GM10847 (cell line): ENCODE measurements around the gene ZNF780B.

Source experiments
- POLR2A ChIP-seq: IDR thresholded peaks from 2 replicates; pipeline ENCODE4 v1.6.1; 2011; ENCODE audit not compliant: insufficient read length; ENCODE audit errors: extremely low read depth

The ZNF780B gene

DNA sequence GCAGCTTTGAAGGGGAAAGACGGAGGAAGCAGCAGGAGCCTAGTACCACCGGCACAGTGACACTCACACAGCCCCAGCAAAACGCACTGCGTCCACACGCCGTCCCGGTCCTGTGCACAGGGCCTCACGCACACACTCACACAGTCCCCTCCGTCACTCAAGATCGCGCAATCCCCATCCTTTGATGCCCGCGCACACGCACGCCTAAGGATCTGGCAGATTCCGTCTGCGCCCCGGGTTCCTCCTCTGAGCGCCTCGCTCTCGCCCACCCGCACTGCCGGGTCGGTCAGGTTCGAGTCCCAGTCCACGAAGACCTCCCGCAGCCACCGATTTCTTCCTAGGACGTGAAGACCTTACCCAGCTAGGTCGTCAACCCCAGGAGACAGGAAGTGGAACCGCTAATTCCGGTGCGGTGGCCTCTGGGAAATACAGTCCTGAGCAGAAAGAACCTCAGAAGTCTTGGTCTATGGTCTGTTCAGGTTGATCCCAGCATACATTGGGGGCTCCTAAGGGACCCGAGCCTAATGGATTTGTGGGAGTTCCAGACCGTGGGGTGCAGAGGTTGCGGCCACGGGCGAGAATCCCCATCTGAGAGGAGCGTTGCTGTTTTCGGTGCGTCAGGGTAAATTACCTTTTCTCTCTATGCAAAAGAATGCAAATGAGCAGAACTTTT lies at the start of gene ZNF780B:
Gene ZNF780B (minus strand): TSS at position 400 of the 673 bp plus-strand sequence. CDS start 5,899 bp downstream, outside the sequence.
- TF ChIP-seq POLR2A, result peak; percentile 53

DNA sequence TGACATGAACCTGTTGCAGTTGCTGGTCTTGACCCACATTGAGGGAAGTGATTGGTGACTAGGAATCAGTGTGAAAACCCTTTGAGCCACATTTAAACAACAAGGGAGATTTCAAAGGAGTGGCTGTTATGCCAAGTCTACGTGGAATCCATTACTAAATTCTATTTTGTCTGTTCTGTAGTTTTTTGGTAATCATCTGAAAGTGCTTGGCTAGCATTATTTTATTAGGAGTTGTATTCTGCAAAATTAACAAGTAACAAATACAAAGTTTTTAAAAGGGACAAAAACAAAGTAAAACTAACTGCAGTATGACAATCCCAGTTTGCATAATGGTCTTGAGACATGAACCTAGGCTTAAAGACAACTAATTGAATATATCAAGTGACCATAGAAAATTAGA lies 48.7 kb upstream of the ZNF780B start:
- TF ChIP-seq POLR2A, result no peak

DNA sequence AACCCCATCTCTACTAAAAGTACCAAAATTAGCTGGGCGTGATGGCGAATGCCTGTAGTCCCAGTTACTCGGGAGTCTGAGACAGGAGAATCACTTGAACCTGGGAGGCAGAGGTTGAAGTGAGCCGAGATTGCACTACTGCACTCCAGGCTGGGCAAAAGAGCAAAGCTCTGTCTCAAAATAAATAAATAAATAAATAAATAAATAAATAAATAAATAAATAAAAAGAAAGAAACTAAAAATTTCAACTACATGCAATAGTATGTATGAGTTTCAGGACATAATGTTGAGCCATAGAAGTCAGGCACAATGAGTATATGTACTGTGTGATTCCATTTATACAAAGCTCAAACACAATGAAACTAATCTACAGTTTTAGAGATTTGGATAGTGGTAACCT lies 47.6 kb upstream of the ZNF780B start:
- no peak for TF ChIP-seq POLR2A

DNA sequence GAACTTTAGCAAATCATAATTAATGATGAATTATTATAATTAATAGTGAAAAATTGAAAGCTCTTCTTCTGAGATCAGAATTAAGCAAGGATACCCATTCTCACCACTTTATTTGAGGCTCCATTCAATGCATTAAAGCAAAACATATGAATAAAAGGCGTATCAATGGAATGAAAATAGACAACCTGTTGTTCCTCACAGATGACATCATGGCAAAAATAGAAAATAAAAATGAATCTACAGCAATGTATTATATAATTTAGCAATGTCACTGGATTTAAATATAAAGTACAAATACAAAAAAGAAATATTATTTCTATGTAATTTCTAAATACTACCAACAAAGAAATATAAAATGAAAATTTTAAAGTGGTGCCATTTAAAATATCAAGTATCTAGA lies 45.8 kb upstream of the ZNF780B start:
- no peak for TF ChIP-seq POLR2A

DNA sequence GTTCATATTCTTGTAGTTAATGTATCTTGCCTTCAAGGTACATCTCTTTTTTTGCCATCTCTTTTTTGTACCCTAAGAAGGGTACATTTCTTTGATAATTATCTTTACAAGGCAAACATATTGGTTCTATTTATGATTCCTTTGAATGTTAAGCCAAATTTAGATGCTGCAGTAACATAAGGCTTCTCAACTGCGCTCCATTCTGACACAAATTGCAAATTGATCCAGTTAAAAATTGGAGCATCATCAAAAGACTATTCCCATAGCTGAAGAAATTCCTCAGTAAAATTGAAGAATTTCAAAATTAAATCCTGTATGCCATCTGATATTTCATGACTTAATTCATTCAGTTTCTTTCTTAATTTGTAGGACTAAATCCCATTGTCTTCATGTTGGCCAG lies 37.4 kb upstream of the ZNF780B start:
- TF ChIP-seq POLR2A, result no peak

DNA sequence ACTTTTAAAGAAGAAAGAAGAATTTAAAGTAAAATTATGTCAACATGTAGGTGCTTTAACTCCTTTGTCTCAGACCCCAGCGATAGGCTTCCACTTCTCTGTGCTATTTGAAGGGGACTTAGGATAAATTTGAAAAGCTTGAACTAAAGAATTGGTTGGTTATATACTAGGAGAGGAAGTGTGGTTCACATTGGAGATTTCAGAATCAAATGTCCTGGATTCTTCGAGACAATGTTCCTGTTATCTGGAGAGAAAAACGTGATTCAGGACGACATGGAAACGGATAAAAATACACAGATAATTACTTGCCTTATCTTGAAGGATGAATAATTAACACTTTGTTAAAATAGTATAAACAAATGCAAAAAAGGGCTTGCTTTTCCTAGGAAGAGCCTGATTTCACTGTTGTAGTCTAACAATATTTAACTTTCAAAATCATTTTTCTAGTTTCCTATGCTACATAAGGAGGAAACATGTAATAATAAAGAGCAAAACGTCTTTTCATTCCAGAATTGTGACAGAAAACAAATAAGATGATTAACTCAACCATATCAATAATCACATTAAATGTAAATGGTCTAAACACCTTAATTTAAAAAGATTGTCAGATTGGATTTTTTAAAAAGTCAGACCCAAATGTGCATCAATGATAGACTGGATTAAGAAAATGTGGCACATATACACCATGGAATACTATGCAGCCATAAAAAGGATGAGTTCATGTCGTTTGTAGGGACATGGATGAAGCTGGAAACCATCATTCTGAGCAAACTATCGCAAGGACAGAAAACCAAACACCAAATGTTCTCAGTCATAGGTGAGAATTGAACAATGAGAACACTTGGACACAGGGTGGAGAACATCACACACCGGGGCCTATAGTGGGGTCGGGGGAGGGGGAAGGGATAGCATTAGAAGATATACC lies 35.4 kb upstream of the ZNF780B start:
- no peak for TF ChIP-seq POLR2A

DNA sequence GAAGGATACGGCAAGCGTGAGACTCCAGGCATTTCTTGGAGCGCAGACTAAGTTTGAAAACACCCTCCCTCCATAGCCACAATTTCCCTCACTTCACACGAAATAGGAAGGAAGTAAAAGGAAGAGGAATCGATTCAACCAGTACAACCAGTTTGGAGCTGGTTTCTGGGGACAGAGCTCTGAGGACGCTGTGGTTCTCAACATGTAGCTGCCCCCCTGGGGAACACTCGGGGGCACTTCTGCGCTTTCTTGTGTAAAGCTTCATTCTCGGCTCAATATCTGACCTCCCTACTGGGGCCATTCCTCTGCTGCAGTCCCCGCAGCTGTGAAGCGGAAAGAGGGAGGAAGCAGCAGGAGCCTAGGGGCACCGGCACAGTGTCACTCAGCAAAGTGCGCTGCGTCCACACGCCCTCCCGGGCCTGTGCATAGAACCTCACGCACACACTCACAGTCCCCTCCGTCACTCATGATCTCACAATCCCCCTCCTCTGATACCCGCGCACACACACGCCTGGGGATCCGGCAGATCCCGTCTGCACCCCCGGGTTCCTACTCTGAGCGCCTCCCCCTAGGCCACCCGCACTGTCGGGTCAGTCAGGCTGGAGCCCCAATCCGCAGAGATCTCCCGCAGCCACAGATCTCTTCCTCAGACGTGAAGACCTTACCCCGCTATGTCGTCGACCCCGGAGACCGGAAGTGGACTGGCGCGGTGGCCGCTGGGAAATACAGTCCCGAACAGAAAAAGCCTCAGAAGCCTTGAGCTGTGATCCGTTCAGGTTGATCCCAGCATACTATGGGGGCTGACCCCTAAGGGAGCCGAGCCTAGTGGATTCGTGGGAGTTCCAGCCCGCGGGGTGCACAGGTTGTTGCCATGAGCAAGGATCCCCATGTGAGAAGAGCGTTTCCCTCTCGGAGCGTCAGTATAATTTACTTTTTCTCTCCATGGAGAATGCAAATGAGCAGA lies 34.5 kb upstream of the ZNF780B start, which contains the start of gene ZNF780A:
Gene ZNF780A (minus strand): TSS at position 703 of the 964 bp plus-strand sequence. CDS start 6,190 bp downstream, outside the sequence.
- TF ChIP-seq POLR2A, result peak; percentile 46

DNA sequence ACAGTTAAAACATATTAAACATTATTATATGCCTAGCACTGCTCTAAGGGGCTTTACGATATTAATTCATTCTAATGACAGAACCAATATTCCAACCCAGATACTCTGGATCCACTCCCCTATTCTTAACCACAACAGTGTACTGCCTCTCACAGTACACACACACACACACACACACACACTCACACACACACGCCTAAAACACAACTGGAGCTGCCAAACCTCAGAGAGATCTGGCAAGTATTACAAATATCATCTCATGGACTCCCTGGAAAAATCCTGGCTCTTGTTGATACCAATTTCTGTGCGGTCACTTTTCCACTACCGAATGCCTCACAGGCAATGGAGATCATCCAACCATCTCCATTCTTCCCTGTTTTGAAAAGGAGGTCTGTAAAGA lies 33.4 kb upstream of the ZNF780B start:
- no peak for TF ChIP-seq POLR2A

DNA sequence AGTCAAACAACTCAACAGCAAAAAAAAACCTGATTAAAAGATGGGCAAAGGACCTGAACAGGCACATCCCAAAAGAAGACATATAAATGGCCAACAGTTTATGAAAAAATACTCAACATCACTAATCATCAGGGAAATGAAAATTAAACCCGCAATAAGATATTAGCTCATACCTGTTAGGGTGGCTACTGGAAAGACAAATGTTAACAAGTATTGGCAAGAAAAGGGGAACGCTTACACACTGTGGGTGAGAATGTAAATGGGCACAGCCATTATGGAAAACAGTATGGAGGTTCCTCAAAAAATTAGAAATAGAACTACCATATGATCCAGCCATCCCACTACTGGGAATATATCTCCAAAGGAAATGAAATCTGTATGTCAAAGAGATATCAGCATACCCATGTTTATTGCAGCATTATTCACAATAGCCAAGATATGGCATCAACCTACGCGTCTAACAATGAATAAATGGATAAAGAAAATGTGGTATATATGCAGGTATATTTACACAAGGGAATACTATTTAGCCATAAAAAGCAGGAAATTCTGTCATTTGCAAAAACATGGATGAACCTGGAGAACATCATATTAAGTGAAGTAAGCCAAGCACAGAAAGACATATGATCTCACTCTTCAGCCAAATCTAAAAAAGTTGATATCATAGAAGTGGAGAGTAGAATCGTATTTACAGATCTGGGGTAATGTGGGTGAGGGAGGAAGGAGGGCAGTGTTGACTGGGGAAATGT lies 32.4 kb upstream of the ZNF780B start:
- no peak for TF ChIP-seq POLR2A

DNA sequence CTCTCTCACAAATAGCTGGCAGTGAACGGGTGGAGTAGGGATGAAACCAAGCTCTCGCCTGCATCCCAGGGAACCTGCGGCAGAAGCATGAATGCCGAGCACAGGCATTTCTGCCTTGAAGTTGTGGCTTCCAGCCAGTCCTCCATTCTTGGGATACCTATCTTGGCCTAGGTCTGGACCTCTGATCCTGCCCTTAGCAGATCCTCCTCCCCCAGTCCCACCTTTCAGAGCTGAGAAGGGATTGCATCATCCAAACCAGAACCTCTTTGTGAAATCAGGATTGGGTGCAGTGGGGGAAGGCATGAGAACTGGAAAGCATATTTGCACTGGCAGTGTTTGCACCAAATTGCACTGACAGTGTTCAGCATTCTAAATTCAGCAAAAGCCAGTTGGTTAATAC lies 28.9 kb upstream of the ZNF780B start:
- TF ChIP-seq POLR2A, result no peak

DNA sequence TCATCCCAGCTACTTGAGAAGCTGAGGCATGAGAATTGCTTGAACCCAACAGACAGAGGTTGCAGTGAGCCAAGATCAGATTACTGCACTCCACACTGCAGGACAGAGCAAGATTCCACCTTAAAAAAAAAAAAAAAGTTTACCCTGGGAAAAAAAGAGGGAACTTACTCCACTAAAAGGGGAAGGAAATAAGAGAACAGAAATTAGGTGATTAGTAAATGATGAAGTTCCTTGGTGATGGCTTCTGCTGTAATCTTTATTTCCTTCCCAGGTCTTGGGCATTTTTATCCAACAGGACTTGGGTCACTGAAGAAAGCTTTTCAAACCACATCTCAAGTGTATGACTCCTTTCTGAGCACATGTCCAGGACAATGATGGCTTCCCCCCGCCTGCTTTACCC lies 25.4 kb upstream of the ZNF780B start:
- TF ChIP-seq POLR2A, result no peak

DNA sequence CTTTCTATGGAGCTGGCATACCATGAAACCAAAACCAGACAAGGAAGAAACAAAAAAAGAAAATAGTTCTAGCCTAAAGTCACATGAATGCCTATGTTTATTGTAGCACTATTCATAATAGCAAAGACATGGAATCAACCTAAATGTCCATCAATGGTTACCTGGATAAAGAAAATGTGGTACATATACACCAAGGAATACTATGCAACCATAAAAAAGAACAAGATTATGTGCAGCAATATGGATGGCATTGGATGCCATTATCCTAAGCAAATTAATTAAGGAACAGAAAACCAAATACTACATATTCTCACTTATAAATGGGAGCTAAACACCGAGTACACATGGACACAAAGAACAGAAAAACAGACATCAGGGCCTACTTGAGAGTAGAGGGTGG lies 24.3 kb upstream of the ZNF780B start:
- no peak for TF ChIP-seq POLR2A

DNA sequence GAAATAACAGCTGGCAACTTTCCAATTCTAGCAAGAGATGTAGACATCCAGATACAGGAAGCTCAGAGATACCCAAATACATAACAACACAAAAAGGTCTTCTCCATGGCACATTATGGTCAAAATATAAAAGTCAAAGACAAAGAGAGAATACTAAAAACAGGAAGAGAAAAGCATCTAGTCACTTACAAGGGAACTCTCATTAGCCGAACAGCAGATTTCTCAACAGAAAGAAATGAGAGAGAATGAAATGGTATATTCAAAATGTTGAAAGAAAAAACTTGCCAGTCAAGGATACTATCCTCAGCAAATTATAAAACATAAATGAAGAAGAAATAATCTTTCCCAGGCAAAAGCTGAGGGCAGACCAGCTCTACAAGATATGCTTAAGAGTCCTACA lies 22.3 kb upstream of the ZNF780B start:
- TF ChIP-seq POLR2A, result no peak

DNA sequence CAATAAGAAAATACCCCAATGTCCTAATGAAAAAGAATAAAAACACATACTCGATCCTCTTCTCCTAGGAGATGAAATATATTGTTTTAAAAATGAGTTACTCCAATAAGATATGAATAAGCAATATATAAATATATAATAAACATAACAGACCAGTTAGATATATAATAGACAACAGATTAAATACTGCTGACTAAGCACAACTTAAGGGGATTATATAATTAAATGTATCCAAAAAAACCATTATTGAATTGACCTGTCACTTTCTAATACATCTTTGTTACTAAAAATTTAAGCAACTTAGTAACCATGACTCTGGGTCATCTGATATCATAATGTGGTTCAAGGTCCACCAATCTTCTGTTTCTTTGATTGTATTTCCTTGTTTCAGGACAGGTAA lies 14.0 kb upstream of the ZNF780B start:
- TF ChIP-seq POLR2A, result no peak
